Loucy (cell line): ENCODE results near the gene CELSR3.
A peak's percentile ranks its signal among the peaks of the same experiment; 100 is the strongest.

Experiments used
- H2AFZ ChIP-seq: fragments of 200-600 bp; sonication (generic); 2 replicates; pipeline ENCODE4 v1.6.0; 2016; ENCODE audit warnings: antibody characterized with exemption, mild to moderate bottlenecking, low read length, moderate library complexity
- H3F3A ChIP-seq: fragments of 200-600 bp; 2 replicates; pipeline ENCODE4 v1.6.0; 2016; ENCODE audit warnings: antibody characterized with exemption, low read depth, mild to moderate bottlenecking
- H3K27me3 ChIP-seq: fragments of 200-600 bp; sonication (generic); 2 replicates; pipeline ENCODE4 v1.6.1; 2014; ENCODE audit warnings: low read length, mild to moderate bottlenecking; ENCODE audit not compliant: insufficient read depth, poor library complexity, severe bottlenecking
- H3K36me3 ChIP-seq: fragments of 200-600 bp; sonication (generic); 2 replicates; pipeline ENCODE4 v1.6.1; 2016; ENCODE audit warnings: low read length; ENCODE audit not compliant: insufficient read depth
- H3K4me1 ChIP-seq: fragments of 200-600 bp; sonication (generic); 2 replicates; pipeline ENCODE4 v1.5.1; 2014; ENCODE audit warnings: low read length, mild to moderate bottlenecking; ENCODE audit not compliant: insufficient read depth, poor library complexity, severe bottlenecking
- H3K4me2 ChIP-seq: fragments of 200-600 bp; sonication (generic); 2 replicates; pipeline ENCODE4 v1.6.0; 2014; ENCODE audit warnings: antibody characterized with exemption, low read length, low read depth, mild to moderate bottlenecking; ENCODE audit not compliant: poor library complexity, severe bottlenecking
- H3K4me3 ChIP-seq: fragments of 200-600 bp; sonication (generic); 2 replicates; pipeline ENCODE4 v1.5.1; 2014; ENCODE audit warnings: low read length, mild to moderate bottlenecking, mixed read lengths; ENCODE audit not compliant: poor library complexity, severe bottlenecking
- H3K79me2 ChIP-seq: fragments of 200-600 bp; sonication (generic); 2 replicates; pipeline ENCODE4 v1.6.1; 2014; ENCODE audit warnings: low read length; ENCODE audit not compliant: insufficient read depth
- H3K9ac ChIP-seq: fragments of 200-600 bp; sonication (generic); 2 replicates; pipeline ENCODE4 v1.6.0; 2014; ENCODE audit warnings: mild to moderate bottlenecking, low read depth, low read length, moderate library complexity; ENCODE audit not compliant: poor library complexity, severe bottlenecking
- H3K9me2 ChIP-seq: fragments of 200-600 bp; sonication (generic); replicated peaks from 2 replicates; pipeline ENCODE4 v1.6.1; 2016; ENCODE audit warnings: low read depth, low read length, mixed read lengths
- H3K9me3 ChIP-seq: fragments of 200-600 bp; sonication (generic); 2 replicates; pipeline ENCODE4 v1.6.1; 2014; ENCODE audit warnings: mild to moderate bottlenecking, antibody characterized with exemption, low read length, low read depth; ENCODE audit not compliant: insufficient read depth
- H4K20me1 ChIP-seq: fragments of 200-600 bp; sonication (generic); 2 replicates; pipeline ENCODE4 v1.6.0; 2014; ENCODE audit warnings: antibody characterized with exemption, low read length, mild to moderate bottlenecking; ENCODE audit not compliant: insufficient read depth, poor library complexity, severe bottlenecking
- CTCF ChIP-seq: fragments of 200-600 bp; sonication (generic); conservative IDR thresholded peaks from 2 replicates; pipeline ENCODE4 v1.5.1; 2014; ENCODE audit warnings: mild to moderate bottlenecking, antibody characterized with exemption, low read length
- EZH2phosphoT487 ChIP-seq: fragments of 200-600 bp; IDR thresholded peaks from 2 replicates; pipeline ENCODE4 v1.6.1; 2018; ENCODE audit warnings: antibody characterized with exemption, mild to moderate bottlenecking, moderate library complexity, borderline replicate concordance

The CELSR3 gene

GRCh38 chr3:48655063-48655462, 7.6 kb downstream of the CELSR3 start:
- H3K4me3 ChIP-seq: peak overlapping the region; percentile 71
- H4K20me1 ChIP-seq: no peaks in the 10 kb centered on the region
- no peak overlapping the region for H2AFZ ChIP-seq
- no peaks in the 10 kb centered on the region for H3K36me3 ChIP-seq
- no peaks in the 10 kb centered on the region for H3K4me1 ChIP-seq
- no peak for TF ChIP-seq EZH2phosphoT487
- TF ChIP-seq CTCF: no peak
- no peaks in the 10 kb centered on the region for H3K9me2 ChIP-seq
- H3K27me3 ChIP-seq: no peaks in the 10 kb centered on the region
- H3F3A ChIP-seq: no peaks in the 10 kb centered on the region
- H3K79me2 ChIP-seq: no peaks in the 10 kb centered on the region
- H3K4me2 ChIP-seq: peak overlapping the region; percentile 57
- H3K9ac ChIP-seq: peak overlapping the region; percentile 54
- no peaks in the 10 kb centered on the region for H3K9me3 ChIP-seq

- Histone ChIP-seq H4K20me1 (no peaks in the 10 kb centered on the region), H3K79me2 (no peaks in the 10 kb centered on the region), H3K9me2 (no peaks in the 10 kb centered on the region), H3K4me3 (no peak overlapping the region), H3K9me3 (no peaks in the 10 kb centered on the region), H3F3A (no peaks in the 10 kb centered on the region), H3K9ac (no peak overlapping the region), H3K4me1 (no peaks in the 10 kb centered on the region), H3K4me2 (no peak overlapping the region), H3K36me3 (no peaks in the 10 kb centered on the region), H3K27me3 (no peaks in the 10 kb centered on the region), H2AFZ (no peak overlapping the region)
- TF ChIP-seq EZH2phosphoT487 (no peak), CTCF (no peak)
Measured at GRCh38 chr3:48652923-48653715, 9.6 kb downstream of the CELSR3 start.

GRCh38 chr3:48651771-48652170, 10.9 kb downstream of the CELSR3 start:
- Histone ChIP-seq H3K4me2 (no peak overlapping the region), H4K20me1 (no peaks in the 10 kb centered on the region), H3K4me1 (no peaks in the 10 kb centered on the region), H3K4me3 (no peak overlapping the region), H3K9ac (no peak overlapping the region), H3K79me2 (no peaks in the 10 kb centered on the region), H3K9me2 (no peaks in the 10 kb centered on the region), H2AFZ (no peak overlapping the region), H3K9me3 (no peaks in the 10 kb centered on the region), H3K36me3 (no peaks in the 10 kb centered on the region), H3F3A (no peaks in the 10 kb centered on the region), H3K27me3 (no peaks in the 10 kb centered on the region)
- no peak for TF ChIP-seq EZH2phosphoT487
- TF ChIP-seq CTCF: no peak
